Epithelial cell of esophagus (primary cell): Measurements from ENCODE around the gene EFCC1.

Experiments
- DNase-seq: peaks from one replicate; pipeline ENCODE4 v3.0.0; 2010; ENCODE audit warnings: low read depth
- H3K4me3 ChIP-seq: 2 replicates; pipeline ENCODE4 v1.5.1; 2011; ENCODE audit warnings: mild to moderate bottlenecking, low read length, control low read depth
- CTCF ChIP-seq: IDR thresholded peaks from 2 replicates; pipeline ENCODE4 v1.5.1; 2011; ENCODE audit warnings: low read depth, mild to moderate bottlenecking, low read length, control low read depth, inconsistent platforms; ENCODE audit not compliant: insufficient read depth; ENCODE audit errors: missing control alignments

EFCC1 gene

GRCh38 chr3:129032716-129033115 lies 31.6 kb downstream of the EFCC1 start:
- TF ChIP-seq CTCF = no peak
- DNase-seq = no peak
- H3K4me3 ChIP-seq = no peak overlapping the region

- H3K4me3 ChIP-seq = no peak overlapping the region
- TF ChIP-seq CTCF = no peak
- DNase-seq = no peak
Observed at GRCh38 chr3:129033151-129033550, 32.0 kb downstream of the EFCC1 start.

- TF ChIP-seq CTCF = no peak
- H3K4me3 ChIP-seq = no peak overlapping the region
- DNase-seq = no peak
Observed at GRCh38 chr3:129033633-129034321, 32.7 kb downstream of the EFCC1 start.

- TF ChIP-seq CTCF = no peak
- DNase-seq = no peak
- H3K4me3 ChIP-seq = no peak overlapping the region
Observed at GRCh38 chr3:129034642-129035041, 33.5 kb downstream of the EFCC1 start.

- TF ChIP-seq CTCF = no peak
- H3K4me3 ChIP-seq = no peak overlapping the region
- no peak for DNase-seq
Observed at GRCh38 chr3:129035360-129036221, 34.5 kb downstream of the EFCC1 start.

GRCh38 chr3:129036222-129037092 lies 35.4 kb downstream of the EFCC1 start:
- no peak overlapping the region for H3K4me3 ChIP-seq
- no peak for TF ChIP-seq CTCF
- no peak for DNase-seq
